ENCODE measurements around the gene CTXN1. TPM values are rescaled to one million over a fixed set of nuclear protein-coding genes. Genes with fewer than 3 reads are reported as not detected.

CTXN1 gene
- total and polyA plus RNA-seq, 9 donors = 1.4 to 99.7 (median 5.4) TPM; not detected in 1

- Histone ChIP-seq H3K27ac (peak overlapping the region; percentile 67 to 78), H3K4me1 (ENCODE audit: insufficient read depth) (peaks cover 13% of the 10 kb centered on the region), H3K4me3 (peak overlapping the region; percentile 90), H3K27me3 (no peaks in the 10 kb centered on the region), H3K9me3 (no peaks in the 10 kb centered on the region), H3K36me3 (no peaks in the 10 kb centered on the region)
- WGBS, 3 donors = 9 to 27% (median 11%) methylated on average over 23 to 65 of the region's 68 CpGs
- DNase-seq = peak; percentile 64 to 84 (median 81)
- no peak for TF ChIP-seq POLR2A (IDR thresholded peaks at IDR 0.05)
- TF ChIP-seq EP300 (IDR thresholded peaks at IDR 0.05) = no peak
- no peak for TF ChIP-seq CTCF (IDR thresholded peaks at IDR 0.05)
- intact Hi-C loops (cut with DNase I) = no loop called here
These were observed 21.6 kb downstream of the CTXN1 start for GRCh38 chr19:7904074-7905020.

GRCh38 chr19:7903244-7904073 lies 22.5 kb downstream of the CTXN1 start, which contains the start of gene MAP2K7:
MAP2K7 (plus strand) TSS chr19:7903877; CDS start chr19:7903945, 68 bp downstream.
- peak; percentile 25 to 83 (median 67) for TF ChIP-seq CTCF (IDR thresholded peaks at IDR 0.05)
- TF ChIP-seq EP300 (IDR thresholded peaks at IDR 0.05) = peak; percentile 53
- peak; percentile 86 for TF ChIP-seq POLR2A (IDR thresholded peaks at IDR 0.05)
- intact Hi-C loops (cut with DNase I) = no loop called here
- peak; percentile 100 for DNase-seq
- H3K36me3 ChIP-seq = no peaks in the 10 kb centered on the region
- H3K4me1 ChIP-seq (ENCODE audit: insufficient read depth) = peaks cover 13% of the 10 kb centered on the region
- peak within 1 kb of the TSS; percentile 90 for H3K4me3 ChIP-seq
- H3K27me3 ChIP-seq = no peaks in the 10 kb centered on the region
- H3K9me3 ChIP-seq = no peaks in the 10 kb centered on the region
- WGBS, 3 donors = 0 to 1% (median 1%) methylated on average over 76 to 89 of the region's 89 CpGs
- peak within 1 kb of the TSS; percentile 67 to 78 for H3K27ac ChIP-seq

GRCh38 chr19:7902796-7903243 lies 23.1 kb downstream of the CTXN1 start:
- intact Hi-C loops (cut with DNase I) = no loop called here
- Histone ChIP-seq H3K4me1 (ENCODE audit: insufficient read depth) (peaks cover 13% of the 10 kb centered on the region), H3K27me3 (no peaks in the 10 kb centered on the region), H3K4me3 (peak overlapping the region; percentile 51), H3K9me3 (no peaks in the 10 kb centered on the region), H3K27ac (peak overlapping the region; percentile 5 to 50), H3K36me3 (no peaks in the 10 kb centered on the region)
- WGBS, 3 donors = 7 to 8% (median 8%) methylated on average over 19 to 20 of the region's 20 CpGs
- no peak for DNase-seq
- TF ChIP-seq POLR2A (IDR thresholded peaks at IDR 0.05) = no peak
- no peak for TF ChIP-seq EP300 (IDR thresholded peaks at IDR 0.05)
- no peak for TF ChIP-seq CTCF (IDR thresholded peaks at IDR 0.05)

- intact Hi-C loops (cut with DNase I) = no loop called here
- no peak for TF ChIP-seq POLR2A (IDR thresholded peaks at IDR 0.05)
- TF ChIP-seq EP300 (IDR thresholded peaks at IDR 0.05) = no peak
- no peak for TF ChIP-seq CTCF (IDR thresholded peaks at IDR 0.05)
- Histone ChIP-seq H3K27ac (no peak overlapping the region), H3K36me3 (no peaks in the 10 kb centered on the region), H3K9me3 (no peaks in the 10 kb centered on the region), H3K4me3 (no peak overlapping the region), H3K4me1 (ENCODE audit: insufficient read depth) (peaks cover 13% of the 10 kb centered on the region), H3K27me3 (no peaks in the 10 kb centered on the region)
- WGBS, 3 donors = 89 to 92% (median 89%) methylated on average over 7 of the region's 7 CpGs
- no peak for DNase-seq
These were observed 24.6 kb downstream of the CTXN1 start for GRCh38 chr19:7901337-7901736.
